NCI-H2081 treated with DMSO at 0.1 percent for 48 hours (cell line): Measurements from ENCODE around the gene TOR2A.

Source experiments
- DNase-seq: peaks from one replicate; lab custom pipeline; 2025; lab: John Stamatoyannopoulos, UW

TOR2A gene

GRCh38 chr9:127720031-127720864 lies 14.8 kb downstream of the TOR2A start:
- DNase-seq, result no peak

DNA sequence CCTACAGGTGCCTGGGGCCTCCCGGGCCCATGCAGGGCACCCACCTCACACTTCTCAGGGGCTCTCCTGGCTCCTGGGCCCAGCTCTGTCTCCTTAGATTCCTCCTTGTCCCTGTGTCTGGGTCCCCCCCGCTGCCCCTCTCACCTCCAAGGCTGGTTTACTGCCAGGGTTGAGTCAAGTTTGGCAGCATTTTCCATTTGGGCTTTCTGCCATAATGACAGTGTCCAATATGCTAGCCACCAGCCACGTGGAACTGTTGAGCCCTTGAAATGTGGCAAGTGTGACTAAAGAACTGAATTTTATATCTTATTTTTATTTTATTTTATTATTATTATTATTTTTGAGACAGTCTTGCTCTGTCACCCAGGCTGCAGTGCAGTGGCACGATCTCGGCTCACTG lies 17.3 kb downstream of the TOR2A start:
- DNase-seq, result no peak

DNA sequence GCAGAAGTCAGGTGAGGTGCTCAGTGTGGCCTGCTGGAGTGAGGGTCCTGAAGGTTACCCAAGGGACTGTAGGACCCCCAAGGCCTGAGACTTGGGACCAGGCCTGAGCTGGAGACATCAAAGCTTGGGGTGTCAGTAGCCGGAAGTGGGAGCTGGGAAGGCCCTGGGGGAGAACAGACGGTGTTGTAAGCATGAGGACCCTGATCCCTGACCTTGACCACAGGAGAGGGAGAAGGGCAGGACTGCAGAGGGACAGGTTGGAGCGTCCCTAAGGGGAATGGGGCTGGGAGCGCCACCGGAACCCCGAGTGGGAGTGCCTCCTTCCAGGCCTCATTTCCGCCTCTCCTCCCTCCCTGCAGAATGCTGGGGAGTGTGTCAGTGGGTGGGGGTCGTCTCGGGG lies 18.7 kb downstream of the TOR2A start:
- DNase-seq, result no peak

- DNase-seq, result peak; percentile 38
Observed at GRCh38 chr9:127715470-127716337, 19.4 kb downstream of the TOR2A start, which contains the start of the genes PTRH1 and TTC16. PTRH1 (minus strand) TSS chr9:127715663; CDS start chr9:127715639, 24 bp downstream. TTC16 (plus strand) TSS chr9:127716079; CDS start chr9:127716146, 67 bp downstream.

DNA sequence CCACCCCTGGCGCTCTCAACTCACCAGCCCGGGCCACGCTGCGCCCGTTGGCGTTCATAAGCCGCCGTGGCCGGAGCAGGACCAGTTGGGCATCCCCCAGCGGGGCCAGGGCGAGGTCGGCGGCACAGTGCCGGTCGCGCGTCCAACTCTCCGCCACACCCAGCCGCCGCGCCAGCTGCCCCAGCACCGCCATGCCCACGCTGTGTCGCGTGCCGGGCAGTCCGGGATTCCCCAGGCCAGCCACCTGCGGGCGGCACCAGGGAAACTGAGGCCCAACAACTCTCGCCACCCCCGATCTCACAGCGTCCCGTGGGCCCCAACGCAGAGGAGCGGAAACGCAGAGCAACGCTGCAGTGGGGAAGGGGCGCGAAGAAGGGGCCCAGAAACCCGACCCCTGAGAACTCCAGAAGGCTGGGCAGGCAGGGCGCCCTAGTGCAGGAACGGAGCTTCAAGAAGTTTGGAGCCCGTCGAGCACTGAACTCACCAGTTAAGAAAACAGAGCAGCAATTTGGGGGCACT lies 20.1 kb downstream of the TOR2A start:
- no peak for DNase-seq

- DNase-seq, result no peak
Observed at GRCh38 chr9:127714020-127714750, 20.9 kb downstream of the TOR2A start.

DNA sequence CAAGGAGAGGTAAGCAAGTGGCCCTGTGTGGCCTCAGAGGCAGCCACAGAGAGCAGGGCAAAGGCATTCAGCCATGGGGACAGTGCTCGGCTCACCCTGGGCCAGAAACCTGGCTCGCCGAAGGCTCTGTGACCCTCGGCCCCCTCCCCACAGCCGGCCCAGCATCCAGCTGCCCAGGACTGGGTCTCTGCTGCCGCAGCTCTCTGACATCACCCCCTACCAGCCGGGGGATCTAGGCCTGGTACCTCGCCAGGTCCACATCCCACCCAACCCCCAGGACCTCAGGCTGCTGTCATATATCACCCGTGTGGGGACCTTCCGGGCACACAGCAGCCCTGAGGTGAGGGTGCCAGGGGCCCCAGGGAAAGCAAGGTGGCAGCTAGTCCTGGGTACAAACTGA lies 22.2 kb downstream of the TOR2A start:
- DNase-seq, result no peak

DNA sequence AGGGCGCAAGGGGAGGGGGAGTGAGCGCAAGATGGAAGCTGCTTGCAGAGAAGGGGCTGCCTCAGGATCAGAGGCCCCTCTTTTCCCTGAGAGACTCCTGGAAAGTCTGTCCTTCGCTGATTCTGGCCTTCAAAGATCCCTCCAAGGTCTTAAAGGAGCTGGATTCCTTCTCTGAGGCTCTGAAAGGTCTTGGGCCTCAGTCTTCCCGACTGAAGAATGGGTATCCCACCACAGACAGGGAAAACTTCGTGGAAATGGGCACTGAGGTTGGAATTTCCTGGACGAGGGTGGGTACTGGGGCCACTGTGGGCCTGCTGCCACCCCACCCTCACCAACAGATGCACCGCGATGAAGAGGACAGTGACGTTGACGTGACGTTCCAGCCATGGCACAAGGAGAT lies 22.7 kb downstream of the TOR2A start:
- DNase-seq, result no peak

DNA sequence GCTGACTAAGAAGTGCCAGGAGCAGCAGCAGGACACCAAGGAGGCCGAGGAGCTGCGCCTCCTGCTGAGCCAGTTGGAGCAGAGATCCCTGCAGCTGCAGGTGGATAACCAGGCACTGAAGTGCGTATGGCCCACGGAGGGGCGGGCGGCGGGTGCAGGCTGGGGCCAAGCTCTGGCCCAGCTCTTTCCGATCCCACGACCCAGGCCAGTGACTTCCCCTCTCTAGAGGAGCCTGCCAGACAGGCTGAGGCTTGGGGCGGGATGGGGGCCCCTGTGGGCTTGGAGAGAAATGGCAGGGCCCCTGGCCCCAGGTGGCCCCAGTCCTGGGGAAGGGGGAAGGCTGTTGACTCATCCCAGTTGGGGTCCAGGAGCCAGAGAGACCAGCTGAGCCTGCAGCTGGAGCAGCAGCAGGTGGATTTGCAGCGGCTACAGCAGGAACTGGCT lies 23.2 kb downstream of the TOR2A start:
- no peak for DNase-seq

GRCh38 chr9:127711226-127711701 lies 23.8 kb downstream of the TOR2A start:
- DNase-seq, result no peak

DNA sequence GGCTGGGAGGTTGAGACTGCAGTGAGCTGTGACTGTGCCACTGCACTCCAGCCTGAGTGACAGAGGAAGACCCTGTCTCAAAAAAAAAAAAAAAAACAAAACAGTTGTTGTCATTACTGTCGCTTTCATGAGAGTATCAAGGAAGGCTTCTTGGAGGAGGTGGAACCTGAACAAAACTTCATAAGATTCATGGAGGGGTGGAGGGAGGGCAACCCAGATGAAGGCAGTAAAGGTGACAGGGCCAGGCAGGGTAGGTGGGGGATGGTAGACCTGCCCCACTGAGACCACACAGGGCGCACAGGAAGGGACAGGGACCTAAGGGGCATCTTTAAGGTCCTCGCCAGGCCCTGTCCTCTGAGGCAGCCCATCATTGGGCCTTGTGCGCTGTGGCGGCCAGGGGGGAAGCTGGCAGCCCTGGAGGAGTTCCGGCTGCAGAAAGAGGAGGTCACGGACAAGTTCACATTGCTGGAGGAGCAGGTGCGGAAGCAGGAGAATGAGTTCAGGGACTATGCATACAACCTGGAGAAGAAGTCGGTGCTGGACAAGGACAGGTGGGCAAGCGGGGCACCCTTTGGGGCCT lies 24.8 kb downstream of the TOR2A start:
- no peak for DNase-seq

DNA sequence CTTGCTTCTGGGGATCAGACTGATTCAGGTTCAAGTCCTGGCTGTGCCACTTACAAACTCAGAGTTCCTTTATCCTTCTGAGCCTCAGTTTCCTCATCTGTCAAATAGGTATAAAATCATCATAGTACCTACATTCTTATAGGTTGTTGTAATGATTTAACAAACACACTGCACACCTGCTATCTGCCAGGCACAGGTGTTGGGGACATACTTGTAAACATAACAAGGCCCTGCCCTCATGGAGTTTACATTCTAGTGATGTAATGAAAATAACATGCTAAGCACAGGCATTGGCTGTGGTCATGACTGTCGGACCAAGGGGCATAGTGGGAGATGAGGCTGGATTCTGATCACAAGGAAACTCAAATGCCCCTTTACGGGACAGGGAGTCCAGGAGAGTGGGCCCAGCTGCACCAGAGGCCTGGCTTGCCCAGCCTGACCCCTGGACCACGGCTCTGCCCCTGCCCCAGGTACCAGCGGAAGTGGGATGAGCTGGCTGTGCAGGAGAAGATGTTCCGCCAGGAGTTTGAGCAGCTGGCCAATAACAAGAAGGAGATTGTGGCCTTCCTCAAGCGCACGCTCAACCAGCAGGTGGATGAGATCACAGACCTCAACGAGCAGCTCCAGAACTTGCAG lies 26.0 kb downstream of the TOR2A start:
- DNase-seq, result no peak

- no peak for DNase-seq
Observed at GRCh38 chr9:127707766-127708165, 27.3 kb downstream of the TOR2A start.

DNA sequence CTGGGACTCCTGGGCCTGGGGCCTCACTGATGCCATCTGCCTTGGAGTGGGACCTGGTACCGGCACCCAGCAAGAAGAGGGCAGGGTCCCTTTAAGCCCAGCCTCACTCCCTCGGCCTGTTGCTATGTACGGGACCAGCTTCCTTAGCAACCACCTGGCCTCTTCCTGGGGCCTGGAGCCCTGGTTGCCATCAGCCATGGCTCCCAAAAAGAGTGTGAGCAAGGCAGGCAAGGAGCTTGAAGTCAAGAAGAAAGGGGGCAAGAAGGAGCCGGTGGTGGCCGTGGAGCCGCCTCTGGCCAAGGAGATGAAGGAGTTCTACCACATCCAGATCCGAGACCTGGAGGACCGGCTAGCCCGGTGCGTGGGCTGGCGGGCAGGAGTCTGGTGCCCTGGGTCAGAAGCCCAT lies 28.3 kb downstream of the TOR2A start, which contains the start of gene CFAP157:
Gene CFAP157 (plus strand): TSS at position 153 of the 406 bp plus-strand sequence. CDS start 44 bp downstream, at position 197.
- DNase-seq, result no peak

DNA sequence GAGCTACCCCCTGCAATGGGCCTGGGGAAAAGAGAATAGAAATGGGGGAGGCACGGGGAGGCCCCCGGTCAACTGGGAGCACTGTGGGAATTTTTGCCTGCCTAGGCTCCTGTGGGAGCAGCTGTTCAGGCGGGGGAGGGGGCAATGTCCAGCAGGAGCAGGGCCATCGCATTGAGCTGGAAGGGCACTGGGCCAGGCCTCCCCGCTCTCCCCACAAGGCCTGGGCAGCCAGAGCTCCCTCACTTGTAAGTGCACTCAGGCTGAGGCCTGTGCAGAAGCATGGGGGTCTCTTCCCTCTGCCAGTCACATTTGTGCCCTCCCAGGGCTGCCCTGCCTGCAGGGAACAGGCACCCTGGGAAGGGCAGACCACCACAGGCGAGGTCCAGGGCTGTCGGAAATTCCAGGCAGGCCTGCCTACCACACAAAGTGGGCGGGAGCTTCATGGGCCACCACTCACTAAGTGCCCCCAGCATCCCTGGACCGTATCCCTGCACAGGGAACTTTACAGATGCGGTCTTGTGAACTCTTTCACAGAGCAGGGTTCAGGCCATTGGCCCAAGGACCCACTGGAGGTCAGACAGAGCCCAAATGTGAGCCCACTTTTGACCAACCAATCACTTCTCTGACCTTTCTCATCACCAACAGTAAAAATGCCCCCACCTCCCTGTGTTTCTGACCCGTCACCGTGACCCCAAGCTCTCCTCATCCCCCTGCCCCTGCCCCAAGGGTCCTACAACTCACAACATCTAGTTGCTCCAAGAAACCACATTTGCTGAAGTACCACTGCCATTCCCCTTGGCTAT lies 29.3 kb downstream of the TOR2A start:
- DNase-seq, result no peak

DNA sequence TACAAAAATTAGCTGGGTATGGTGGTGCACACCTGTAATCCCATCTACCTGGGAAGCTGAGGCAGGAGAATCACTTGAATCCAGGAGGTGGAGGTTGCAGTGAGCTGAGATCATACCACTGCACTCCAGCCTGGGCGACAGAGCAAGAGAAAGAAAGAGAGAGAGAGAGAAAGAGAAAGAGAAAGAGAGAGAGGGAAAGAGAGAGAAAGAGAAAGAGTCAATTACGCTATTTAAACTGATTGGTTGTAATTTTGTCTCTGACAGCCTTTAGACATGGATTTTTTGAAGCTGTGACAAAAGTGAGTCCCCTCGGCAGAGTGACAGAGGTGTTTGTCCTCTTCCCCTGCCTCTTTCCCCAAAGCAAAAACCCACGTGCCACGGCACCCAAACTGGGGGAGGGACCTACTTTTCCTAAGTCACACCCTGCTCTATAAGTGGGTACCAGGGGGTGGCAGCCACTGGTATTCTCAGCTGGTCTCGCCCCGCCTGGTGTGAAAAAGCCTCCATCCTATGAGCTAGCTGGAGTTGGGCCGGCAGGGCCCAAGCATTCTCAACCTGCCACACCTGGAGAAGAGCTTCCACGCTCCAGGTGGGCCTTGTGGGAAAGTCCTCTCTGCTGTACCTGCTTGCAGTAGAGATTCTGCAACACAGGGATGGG lies 31.7 kb downstream of the TOR2A start:
- DNase-seq, result no peak

- no peak for DNase-seq
Observed at GRCh38 chr9:127700594-127701255, 34.4 kb downstream of the TOR2A start.

DNA sequence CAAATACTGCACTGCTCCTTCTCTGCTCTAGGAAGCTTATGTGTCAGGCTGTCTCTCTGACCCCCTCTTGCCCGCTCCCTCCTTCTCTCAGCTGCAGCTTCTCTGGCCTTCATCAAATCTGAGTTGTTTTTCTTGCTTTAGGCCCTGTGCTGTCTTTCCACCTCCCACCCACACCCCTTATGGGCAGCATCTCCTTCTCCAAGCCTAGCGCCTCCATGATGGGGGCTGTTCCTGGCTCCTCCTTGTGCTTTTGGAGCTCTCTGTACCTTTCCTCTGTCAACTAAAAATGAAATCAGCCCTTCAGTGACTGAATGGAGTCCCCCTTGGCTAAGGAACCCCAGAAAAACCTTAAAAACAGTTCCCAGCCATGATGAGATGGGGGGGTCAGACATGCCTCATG lies 35.0 kb downstream of the TOR2A start:
- no peak for DNase-seq
